Activated CD4-positive, CD25-positive, alpha-beta regulatory T cell treated with anti-CD3 and anti-CD28 coated beads, Interleukin-2, amount 50 U/mL, for 72 hours (primary cell): ENCODE measurements around the gene HEBP2.

Source experiments
- DNase-seq: peaks from one replicate; pipeline ENCODE4 v3.0.0; 2021

The HEBP2 gene

DNA sequence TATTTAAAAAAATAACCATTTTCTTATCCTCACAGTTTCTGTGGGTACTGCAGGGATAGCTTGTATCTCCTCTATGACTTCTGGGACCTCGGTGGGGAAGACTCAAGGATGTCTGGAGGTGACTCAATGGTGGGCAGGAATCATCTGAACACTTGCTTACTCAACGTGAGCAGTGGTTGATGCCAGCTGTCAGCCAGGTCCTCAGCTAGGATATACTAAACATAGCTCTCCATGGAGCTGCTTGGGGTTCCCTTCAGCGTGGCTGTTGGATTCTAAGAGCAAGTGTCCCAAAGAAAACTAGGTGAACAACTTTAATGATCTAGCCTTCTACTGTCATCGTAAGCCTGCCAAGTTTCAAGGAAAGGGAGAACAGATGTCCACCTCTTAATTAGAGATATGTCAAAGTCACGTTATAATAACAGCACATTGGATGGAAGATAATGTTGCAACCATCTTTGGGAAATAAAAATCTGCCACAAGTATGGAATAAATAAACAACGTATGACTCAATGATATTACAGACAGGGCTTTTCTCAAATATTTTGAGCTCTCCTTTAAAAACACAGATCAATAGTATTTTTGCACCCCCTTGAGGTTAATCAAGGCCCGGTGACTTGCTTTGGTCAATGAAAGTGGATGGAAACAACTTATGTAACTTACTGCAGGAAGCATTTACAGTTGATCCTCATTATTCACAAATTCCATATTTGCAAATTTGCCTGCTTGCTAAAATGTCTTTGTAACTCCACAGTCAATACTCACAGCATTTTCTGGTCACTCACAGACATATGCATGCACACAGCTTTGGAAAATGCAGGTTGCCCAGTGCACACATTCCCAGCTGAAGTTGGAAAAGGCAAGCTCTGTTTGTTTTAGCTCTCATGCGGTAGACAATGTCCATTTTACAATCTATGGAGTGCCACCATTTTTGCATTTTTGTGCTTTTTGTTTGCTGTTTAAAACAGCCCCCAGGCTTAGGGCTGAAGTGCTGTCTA, 6.6 kb upstream of the HEBP2 start:
- DNase-seq = no peak

DNA sequence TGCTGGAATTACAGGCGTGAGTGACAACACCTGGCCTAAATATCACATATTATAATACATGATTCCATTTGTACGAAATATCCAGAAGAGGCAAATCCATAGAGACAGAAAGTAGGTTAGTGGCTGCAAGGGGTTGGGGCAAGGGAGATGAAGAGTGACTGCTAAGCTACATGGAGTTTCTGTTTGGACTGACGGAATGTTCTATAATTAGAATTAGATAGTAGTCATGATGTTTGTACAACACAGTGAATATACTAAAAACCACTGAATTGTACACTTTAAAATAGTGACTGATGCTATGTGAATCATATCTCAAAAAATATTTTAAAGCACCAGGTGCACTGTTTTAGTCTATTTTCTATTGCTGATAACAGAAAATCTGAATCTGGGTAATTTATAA, 3.7 kb upstream of the HEBP2 start:
- no peak for DNase-seq

DNA sequence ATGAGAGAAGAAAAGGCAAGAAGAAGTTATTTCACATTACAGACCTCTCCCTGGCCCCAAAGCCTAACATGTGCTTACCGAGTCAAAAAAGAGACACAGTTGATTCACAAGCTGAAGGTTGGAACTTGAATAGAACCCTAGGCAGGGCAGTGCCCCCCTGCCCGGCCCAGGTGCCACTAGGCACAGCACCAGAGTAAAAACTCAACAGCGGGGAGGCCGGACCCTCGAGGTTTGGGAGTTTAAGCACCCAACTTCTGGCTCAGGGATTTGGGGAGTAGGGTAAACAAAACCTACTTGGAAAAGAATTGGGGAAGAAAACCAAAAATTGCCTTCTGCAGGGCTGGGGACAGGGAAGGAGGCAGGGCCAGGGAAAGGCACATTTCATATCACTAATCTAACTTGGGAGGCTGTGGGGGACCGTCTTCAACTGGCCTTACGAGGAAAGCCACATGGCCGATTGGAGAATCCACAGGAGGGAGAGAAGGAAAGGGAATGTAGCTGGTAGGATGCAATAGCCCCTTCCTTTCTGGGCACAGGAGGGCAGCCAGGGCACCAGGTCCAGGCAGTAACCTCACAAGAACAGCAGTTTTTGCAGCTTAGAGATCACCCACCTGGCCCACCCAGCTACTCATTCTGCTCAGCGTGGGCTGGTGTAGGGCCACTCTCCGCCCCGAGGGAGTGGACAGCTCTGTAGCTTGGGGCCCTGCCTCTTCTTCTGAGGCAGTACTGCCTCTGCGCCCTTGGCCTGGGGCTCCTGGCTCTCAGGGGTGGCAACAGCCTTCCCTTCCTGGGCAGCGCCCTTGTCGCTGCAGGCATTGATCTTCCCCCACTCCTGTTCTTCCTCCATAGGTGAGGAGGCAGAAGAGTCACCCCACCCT, 1.8 kb upstream of the HEBP2 start:
- DNase-seq = no peak

DNA sequence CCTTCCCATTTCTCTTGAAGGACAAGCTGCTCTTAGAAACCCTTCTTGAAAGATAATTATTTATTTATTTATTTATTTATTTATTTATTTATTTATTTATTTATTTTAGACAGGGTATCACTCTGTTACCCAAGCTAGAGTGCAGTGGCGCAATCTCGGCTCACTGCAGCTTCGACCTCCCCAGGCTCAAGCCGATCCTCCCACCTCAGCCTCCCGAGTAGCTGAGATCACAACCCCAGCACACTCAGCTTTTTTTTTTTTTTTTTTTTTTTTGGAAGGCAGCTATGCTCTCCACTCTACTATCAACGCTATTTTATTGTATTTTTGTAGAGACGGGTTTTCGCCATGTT, 1.2 kb upstream of the HEBP2 start:
- no peak for DNase-seq

DNA sequence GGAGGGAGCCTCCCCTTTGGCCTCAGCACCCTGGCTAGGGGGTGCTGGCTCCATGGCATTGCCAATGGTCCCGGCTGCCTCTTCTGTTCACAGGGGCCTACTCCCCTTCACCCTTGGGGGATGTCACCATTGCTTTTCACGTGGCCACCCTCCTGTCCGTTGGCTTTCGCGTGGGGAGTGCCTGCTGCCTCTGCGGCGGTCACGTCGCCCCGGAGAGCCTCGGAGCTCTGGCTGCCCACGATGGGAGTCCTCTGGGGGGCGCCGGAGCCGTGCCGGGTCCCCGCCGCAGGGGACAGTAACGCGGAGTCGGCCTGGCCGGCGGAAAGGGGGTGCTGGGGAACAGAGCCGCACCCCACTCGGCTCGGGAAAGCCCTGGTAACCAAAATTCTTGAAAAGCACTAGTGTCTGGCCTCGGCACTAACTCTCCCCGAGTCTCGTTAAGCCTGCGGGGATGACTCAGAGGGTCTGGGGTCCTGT, 661 bp upstream of the HEBP2 start:
- DNase-seq = no peak

DNA sequence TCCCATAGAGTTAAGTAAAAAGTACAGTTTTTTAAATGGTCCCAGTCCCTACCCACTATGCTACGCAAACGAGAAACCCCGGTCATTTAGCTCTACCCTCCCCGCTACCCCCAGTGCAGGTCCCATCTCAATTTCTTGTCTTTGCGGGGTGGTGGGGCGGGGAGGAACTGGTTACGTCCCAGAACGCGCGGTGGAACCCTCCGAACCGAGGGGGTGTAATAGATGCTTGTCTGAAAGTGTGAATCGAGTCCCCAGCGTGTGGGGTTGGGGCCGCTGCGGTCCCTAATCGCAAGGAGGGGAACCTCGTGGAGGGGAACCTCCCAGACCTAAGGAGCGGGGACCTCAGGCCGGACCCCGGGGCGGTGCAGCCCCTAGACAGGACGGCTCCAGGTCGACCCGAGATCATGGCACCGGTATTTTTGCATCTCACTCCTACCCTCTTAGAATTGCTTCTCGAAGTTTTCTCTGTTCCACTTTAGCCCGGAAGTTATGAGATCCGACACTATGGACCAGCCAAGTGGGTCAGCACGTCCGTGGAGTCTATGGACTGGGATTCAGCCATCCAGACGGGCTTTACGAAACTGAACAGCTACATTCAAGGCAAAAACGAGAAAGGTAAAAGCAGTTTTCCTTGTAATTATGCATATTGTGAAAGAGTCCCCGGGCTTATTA, 779 bp downstream of the HEBP2 start:
- DNase-seq = peak; percentile 43

DNA sequence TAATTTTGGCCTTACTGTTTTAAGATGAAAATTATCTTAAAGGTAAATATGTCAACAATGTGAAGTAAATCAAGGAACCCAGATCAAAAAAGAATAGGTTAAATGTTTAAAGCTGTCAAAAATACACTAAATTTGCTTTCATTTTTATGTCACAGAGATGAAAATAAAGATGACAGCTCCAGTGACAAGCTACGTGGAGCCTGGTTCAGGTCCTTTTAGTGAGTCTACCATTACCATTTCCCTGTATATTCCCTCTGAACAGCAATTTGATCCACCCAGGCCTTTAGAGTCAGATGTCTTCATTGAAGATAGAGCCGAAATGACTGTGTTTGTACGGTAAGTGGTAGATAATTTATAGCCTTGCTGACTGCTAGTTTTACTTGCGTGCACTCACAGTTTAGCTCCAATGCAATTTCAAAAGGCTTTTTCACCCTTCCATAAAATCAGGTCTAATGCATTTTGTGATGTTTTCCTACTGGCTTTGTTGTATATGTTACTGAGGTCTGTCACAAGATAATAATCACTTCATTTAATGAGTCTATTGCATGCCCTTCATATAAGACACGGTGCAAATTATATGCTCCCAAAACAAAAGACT, 1.9 kb downstream of the HEBP2 start:
- DNase-seq = no peak

DNA sequence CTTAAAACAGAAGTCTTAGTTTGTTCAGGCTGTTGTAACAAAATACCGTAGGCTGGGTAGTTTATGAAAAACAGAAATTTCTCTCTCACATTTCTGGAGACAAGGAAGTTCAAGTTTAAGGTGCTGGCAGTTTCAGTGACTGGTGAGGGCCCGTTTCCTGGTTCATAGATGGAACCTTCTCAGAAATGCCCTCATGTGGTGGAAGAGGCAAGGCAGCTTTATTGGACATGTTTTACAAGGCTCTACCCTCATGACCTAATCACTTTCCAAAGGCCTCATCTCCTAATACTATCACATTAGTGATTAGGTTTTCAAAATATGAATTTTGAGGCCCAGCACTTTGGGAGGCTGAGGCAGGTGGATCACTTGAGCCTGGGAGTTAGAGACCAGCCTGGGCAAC, 2.4 kb downstream of the HEBP2 start:
- no peak for DNase-seq

DNA sequence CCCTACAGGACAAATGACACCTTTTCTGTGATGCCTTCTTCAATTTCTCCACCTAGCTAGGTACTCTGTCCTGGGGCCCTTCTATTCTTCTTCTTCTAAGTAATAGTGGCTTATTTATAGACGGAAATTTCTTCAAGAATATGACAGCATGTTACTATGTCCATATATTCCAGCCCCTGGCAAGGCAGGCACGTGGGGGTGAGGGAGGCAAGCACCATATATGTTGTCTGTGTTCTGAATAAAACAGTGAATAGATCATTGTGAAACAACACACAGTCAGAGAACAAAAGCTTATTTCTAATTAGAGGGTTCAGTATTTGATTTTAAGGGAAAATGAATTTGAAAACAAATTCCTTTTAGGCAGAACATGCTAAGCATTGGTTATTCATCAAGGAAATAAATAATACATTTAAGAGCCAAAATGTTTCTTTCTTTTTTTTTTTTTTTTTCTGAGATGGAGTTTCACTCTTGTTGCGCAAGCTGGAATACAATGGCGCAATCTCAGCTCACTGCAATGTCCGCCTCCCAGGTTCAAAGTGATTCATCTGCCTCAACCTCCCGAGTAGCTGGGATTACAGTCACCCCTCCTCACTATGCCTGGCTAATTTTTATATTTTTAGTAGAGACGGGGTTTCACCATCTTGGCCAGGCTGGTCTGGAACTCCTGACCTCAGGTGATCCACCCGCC, 6.2 kb downstream of the HEBP2 start:
- no peak for DNase-seq

DNA sequence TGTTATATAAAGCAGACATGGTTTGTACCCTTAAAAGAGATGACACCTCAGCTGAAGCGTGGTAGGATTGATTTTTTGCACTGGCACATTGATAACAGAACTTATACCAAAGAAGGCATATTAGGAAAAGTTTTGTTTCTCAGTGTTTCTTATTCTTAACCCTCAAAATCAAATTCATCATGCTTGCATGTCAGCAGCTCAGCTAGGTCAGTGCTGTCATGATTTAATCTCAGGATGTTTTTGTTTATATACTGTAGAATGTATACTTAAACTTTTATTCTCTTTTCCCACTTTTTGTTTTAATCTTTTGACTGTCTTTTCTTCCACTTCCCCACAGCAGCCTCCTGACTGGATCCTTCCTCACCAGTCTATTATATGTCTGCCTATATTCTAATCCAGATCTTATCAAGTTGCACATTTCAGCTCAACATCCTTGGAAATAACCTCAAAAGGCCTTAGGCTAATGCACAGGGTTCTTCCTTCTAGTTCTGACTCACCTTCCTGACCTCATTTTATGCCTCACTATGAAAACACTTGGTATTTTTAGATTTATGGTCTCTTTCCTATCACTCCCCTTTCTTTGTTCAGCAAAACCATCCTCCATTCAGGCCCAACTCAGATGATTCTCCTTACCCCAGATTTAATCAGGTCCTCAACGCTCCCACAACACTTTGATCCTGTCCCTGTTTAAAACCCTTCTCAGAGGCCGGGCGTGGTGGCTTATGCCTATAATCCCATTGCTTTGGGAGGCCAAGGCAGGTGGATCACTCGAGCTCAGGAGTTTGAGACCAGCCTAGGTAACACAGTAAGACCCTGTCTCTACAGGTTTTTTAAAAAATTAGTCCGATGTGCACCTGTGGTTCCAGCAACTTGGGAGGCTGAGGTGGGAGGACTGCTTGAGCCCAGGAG, 7.2 kb downstream of the HEBP2 start:
- DNase-seq = no peak

DNA sequence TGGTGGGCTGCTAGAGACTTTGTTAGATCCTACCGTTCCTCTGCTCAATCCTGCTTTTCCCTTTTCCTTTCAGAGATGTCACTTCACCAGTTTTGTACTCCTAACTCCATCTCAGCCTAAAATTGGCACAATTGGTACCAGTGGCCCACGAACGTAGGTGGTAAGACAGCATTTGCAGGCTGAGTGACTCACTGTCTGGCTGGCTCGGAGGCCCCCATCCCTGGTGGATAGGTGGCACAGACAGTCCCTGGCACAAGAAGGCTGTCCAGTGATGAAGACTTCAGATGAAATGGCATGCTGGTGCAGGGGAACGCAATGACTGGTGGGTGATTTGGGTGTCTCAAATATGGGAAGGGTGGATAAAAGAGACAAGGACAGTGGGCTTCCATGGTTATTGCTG, 11.1 kb downstream of the HEBP2 start:
- DNase-seq = no peak

DNA sequence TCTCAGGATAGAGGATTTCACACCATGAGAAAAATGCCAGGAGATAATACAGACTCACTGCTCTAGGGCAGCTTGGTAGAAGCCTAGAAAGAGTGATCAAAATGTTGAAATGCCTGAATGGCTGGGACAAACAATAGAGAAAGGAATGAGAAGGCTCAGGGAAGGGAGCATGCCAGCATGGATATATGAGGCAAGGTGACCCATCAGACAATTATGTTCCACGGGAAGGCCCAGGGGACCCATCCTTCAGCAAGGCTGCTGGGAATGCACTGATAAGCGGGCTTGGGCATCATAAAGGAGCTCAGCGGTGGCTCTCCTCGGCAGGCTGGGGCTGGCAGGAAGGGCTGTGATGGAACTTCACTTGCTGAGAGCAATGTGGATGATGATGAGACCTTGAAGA, 12.2 kb downstream of the HEBP2 start:
- no peak for DNase-seq

DNA sequence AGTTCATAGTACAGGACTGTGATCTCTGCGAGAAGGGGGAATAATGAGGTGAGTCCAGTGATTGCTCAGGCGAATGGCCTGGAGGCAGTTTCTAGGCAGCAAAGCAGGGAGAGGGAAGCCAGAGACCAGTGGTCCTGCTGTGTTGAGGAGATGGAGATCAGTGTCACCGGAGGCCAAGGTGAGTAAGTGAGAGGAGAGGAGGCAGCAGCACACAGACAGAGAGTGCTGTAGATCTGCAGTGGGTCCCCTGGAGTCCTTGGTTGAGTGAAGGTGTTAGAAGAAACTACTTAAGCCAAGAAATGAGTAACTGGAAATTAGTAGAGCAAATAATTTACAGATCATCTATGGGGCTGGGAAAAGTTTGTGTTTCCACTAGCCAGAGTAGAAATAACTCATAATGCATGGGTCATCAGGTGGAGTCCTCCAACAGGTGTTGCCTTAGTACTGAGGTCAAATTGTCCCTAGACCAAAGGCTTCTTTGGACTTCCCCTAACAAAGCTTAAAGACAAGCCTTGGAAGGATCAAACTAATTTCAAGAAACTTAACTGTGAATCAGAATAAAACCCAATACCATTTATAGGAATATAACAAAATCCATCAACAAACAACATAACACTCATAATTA, 13.6 kb downstream of the HEBP2 start:
- no peak for DNase-seq

DNA sequence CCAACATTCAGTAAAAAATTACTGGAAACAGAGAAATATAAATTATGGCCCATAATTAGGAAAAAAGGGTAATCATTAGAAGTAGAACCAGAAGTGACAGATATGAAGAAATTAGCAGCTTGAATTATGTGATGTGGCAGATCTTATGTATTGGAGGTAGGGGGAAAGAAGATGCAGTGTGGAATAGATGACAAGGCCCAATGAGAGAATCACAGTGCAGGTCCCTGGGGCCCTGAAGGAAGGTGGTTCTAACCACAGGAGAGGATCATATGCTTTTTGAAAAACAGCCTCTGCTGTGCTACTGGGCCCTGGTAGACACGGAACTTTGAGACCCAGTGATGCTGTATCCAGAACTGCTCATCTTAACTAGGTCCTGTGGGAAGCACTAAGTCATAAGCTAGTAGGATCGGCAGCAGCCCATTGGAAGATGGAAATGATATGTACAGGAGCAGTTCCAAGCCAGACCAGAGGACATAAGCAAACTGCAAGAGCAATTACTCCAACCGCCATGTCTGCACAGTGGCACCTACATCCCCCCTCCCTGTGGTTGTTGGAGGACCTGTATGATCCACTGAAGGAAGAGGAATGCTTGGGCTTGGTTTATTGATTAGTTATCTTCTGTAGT, 14.2 kb downstream of the HEBP2 start:
- no peak for DNase-seq

DNA sequence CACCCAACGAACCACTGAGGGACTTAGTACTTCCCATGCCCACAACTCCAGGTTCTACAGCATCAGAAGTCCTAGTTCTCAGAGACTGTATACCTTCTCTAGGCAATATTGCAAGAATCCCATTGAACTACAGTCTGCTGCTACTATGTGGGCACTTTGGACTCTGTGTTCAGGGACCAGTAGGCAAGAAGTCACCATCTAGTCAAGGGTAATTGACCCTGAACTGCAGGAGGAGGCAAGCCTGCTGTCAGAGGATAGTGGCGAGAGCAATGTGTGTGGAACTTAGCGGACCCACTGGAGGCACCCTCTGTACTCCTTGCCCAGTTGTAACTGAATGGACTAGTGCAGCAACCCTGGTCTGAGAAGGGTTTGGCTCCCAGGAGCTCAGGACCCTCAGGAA, 15.7 kb downstream of the HEBP2 start:
- DNase-seq = no peak

DNA sequence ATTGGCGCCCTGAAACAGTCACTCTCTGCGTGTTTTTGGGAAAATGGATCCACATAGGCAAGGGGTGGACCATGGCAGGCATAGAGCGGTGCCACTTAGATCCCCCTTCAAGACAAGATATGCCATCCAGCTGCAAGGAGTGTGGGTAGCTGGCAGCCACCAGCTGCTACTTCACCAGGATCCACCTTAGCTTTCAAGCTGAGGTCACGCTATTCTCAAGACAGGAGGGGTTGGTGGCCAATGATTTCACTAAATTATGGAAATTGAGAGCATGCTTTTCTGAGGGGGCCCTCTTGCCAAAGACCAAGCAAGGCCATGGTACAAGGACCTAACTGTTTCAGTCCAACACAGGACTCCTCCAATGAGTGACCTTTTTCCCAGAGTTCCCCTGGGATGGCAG, 16.3 kb downstream of the HEBP2 start:
- DNase-seq = no peak

DNA sequence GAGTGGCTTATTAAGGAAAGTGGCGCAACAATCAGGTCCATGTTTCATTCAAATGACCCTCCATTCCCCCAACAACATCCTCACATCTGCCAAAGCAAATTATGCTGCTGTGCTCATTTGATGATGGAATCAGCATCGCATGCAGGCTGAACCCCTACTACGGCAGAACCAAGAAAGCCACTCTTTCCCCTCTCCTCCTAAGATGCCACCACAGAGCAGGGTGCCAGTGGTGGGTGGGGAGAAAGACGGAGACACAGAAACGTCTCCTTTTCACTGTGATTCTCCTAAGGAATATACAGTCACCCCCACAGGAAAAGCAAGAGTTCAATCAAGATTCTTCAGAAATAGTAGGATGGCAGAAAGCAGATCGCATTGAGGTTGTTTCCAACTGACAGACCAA, 17.1 kb downstream of the HEBP2 start:
- DNase-seq = no peak

DNA sequence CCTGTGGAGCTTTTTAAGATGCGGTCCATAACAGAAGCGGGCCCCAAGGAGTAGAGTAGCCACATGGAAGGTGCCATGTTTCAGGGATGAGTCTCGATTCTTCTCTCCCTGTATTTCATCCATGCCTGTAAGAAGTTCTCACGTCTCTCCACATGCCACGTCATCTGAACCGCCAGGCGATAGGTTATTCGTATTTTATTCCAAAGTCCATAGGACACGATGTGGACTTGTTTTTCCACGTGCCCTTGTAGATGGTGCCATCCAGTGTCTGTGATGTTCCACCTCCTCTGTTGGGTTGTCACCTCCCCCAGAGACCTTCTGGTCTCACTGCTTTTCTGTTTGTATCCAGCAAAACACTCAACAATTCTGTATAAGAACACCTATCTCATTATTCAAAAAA, 17.6 kb downstream of the HEBP2 start:
- DNase-seq = no peak

DNA sequence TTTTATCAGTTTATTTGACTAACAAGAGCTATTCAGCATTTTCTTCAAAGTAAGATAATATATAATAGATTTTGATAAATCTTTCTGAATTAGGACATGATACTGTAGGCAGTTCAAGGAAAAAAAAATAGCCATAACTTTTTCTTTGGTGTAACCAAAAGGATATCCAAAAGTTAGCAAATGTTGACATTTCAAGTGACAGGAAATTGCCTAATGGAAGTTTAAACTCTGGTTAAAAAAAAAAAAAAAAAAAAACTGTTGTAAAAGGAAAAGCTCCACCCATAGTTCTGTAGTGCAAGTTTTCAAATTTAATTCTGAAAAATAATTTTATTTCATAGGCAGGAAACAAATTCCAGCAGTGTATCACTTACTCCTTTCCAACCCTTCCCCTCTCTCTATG, 18.8 kb downstream of the HEBP2 start:
- no peak for DNase-seq
